ENCODE results near the gene OGG1. TPM values are rescaled to one million over a fixed set of nuclear protein-coding genes. Genes with fewer than 3 reads are reported as not detected.

Gene OGG1
- total and polyA plus RNA-seq, 9 of the 15 experiments (the other 6 are each of a cell fraction or from before 2014, with no cell fraction given) = 6.6 to 33.0 (median 24.4) TPM

GRCh38 chr3:9704347-9705322, 45.1 kb upstream of the OGG1 start (continued):
- TF ChIP-seq PATZ1 (CRISPR knock-in tag; IDR thresholded peaks at IDR 0.05; ENCODE audit: borderline replicate concordance) (no peak), MTA2 (IDR thresholded peaks at IDR 0.05; ENCODE audit: low read depth) (no peak), ZFP30 (CRISPR knock-in tag; IDR thresholded peaks at IDR 0.05; ENCODE audit: borderline replicate concordance) (no peak), TBL1XR1 (IDR thresholded peaks at IDR 0.05; ENCODE audit: low read length in 2 of 2) (no peak), CEBPZ (IDR thresholded peaks at IDR 0.05; ENCODE audit: borderline replicate concordance, low read depth, low read length) (no peak), MXI1 (IDR thresholded peaks at IDR 0.05; ENCODE audit: low read depth, low read length) (no peak), BACH1 (tag; IDR thresholded peaks at IDR 0.05) (no peak), ZNF655 (CRISPR knock-in tag; IDR thresholded peaks at IDR 0.05) (no peak), POLR3G (IDR thresholded peaks at IDR 0.05; ENCODE audit: extremely low read depth, insufficient read length, insufficient replicate concordance) (no peak), PML (IDR thresholded peaks at IDR 0.05; ENCODE audit: low read length) (no peak), ZNF668 (CRISPR knock-in tag; IDR thresholded peaks at IDR 0.05) (no peak), PCBP1 (IDR thresholded peaks at IDR 0.05; ENCODE audit: low read depth, low read length, poor library complexity, severe bottlenecking) (peak; percentile 52), NFIX (CRISPR knock-in tag; IDR thresholded peaks at IDR 0.05; ENCODE audit: low read depth) (no peak), HDAC2 (IDR thresholded peaks at IDR 0.05) (peak; percentile 84), MEF2D (tag; conservative IDR thresholded peaks at IDR 0.05; ENCODE audit: low read depth) (no peak), ZNF140 (CRISPR knock-in tag; IDR thresholded peaks at IDR 0.05) (no peak), ZBTB7A (IDR thresholded peaks at IDR 0.05; ENCODE audit: borderline replicate concordance, control insufficient read depth, low read depth, low read length) (peak; percentile 72; the same call in 1 of the 2 replicates), ZFP91 (CRISPR knock-in tag; IDR thresholded peaks at IDR 0.05) (no peak), GATA2 (CRISPR knock-in tag; IDR thresholded peaks at IDR 0.05) (no peak)
